MM.1S (cell line): ENCODE measurements around the gene PPP1R12C.

ENCODE experiments used
- EZH2phosphoT487 ChIP-seq: fragments of 300-600 bp; sonication (generic); IDR thresholded peaks from 2 replicates; pipeline ENCODE4 v1.6.1; 2018; ENCODE audit warnings: antibody characterized with exemption, low read length
- TF ChIP-seq, protein P1 (sequence below): fragments of 300-600 bp; sonication (generic); IDR thresholded peaks from 2 replicates; pipeline ENCODE4 v1.5.1; 2016; ENCODE audit warnings: antibody characterized with exemption, low read length, mixed read lengths

DNA sequence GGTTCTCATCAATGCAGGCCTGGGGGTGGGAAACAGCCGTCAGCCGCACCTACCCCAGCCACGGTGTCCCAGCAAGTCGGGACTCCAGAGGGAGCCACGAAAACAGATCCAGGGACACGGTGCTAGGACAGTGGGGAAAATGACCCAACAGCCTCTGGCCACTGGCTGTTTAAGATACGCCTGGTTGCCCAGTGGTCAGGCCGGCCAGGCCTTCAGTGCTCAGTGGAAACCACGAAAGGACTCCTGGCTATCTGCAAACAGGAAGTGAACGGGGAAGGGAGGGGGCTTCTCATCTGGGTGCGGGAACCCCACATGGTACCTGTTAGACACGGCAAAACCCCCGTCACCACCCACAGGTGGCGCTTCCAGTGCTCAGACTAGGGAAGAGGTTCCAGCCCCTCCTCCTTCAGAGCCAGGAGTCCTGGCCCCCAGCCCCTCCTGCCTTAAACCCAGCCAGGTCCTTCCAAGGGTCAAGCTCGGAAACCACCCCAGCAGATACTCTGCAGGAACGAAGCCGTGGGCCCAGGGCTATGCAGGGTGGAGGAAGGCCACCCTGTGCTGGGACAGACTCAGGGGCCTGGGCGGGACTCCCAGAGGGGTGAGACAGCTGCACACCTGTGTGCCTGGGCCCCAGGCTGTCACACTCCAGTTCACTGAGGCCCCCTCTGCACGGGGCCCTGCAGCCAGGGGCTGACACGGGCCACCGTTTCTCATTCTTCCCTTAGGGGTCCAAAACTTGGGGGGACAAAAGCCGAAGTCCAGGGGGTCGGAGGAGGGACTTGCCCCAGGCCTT, 4.5 kb downstream of the PPP1R12C start:
- TF ChIP-seq, protein P1, sequence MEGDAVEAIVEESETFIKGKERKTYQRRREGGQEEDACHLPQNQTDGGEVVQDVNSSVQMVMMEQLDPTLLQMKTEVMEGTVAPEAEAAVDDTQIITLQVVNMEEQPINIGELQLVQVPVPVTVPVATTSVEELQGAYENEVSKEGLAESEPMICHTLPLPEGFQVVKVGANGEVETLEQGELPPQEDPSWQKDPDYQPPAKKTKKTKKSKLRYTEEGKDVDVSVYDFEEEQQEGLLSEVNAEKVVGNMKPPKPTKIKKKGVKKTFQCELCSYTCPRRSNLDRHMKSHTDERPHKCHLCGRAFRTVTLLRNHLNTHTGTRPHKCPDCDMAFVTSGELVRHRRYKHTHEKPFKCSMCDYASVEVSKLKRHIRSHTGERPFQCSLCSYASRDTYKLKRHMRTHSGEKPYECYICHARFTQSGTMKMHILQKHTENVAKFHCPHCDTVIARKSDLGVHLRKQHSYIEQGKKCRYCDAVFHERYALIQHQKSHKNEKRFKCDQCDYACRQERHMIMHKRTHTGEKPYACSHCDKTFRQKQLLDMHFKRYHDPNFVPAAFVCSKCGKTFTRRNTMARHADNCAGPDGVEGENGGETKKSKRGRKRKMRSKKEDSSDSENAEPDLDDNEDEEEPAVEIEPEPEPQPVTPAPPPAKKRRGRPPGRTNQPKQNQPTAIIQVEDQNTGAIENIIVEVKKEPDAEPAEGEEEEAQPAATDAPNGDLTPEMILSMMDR = no peak
- TF ChIP-seq EZH2phosphoT487 = no peak
